ENCODE data around the gene HDAC4.

Gene HDAC4

GRCh38 chr2:239383759-239384156 is 17.1 kb downstream of the HDAC4 start:
- DNase-seq (ENCODE audit: low spot score) = no peak

- no peak for DNase-seq (ENCODE audit: low spot score)
These were observed 17.6 kb downstream of the HDAC4 start for GRCh38 chr2:239383036-239383758.

DNA sequence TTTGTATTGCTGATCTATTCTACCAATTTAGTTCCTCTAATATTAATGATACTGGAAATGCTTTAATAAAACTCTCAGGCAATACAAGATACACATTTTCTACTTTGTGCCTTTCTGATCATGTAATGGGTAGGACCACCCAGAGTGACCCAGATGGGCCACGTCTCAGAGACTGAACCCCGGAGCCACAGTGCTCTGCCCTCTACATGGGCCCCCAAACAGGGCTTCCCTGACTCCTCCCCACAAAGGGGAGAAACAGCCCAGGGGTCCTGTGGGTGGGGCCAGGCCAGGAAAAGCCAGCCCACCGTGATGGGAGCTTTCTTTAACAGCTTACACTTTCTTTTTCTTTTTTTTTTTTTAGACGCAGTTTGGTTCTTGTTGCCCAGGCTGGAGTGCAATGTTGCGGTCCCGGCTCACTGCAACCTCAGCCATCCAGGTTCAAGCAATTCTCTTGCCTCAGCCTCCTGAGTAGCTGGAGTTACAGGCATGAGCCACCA is 18.4 kb downstream of the HDAC4 start:
- DNase-seq (ENCODE audit: low spot score) = no peak

DNA sequence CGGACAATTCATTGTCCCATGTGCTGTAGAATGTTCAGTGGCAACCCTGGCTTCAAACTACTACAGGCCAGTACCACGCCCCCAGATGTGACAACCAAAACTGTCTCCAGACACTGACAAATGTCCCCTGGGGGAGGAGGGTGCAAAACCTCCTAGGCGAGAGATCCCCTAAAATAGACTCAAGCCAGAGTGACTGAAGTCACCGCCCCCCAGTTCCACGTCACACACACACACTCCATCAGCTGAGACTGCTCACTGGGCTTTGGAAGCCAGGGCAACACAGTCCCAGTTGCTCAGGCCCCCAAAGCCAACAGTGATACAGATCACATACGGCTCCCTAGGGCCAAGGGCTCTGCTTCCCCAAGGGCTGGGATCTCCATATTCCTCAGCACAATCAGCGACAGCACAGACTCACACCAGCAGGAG is 19.1 kb downstream of the HDAC4 start:
- DNase-seq (ENCODE audit: low spot score) = no peak

GRCh38 chr2:239380831-239381708 is 19.8 kb downstream of the HDAC4 start:
- no peak for DNase-seq (ENCODE audit: low spot score)

DNA sequence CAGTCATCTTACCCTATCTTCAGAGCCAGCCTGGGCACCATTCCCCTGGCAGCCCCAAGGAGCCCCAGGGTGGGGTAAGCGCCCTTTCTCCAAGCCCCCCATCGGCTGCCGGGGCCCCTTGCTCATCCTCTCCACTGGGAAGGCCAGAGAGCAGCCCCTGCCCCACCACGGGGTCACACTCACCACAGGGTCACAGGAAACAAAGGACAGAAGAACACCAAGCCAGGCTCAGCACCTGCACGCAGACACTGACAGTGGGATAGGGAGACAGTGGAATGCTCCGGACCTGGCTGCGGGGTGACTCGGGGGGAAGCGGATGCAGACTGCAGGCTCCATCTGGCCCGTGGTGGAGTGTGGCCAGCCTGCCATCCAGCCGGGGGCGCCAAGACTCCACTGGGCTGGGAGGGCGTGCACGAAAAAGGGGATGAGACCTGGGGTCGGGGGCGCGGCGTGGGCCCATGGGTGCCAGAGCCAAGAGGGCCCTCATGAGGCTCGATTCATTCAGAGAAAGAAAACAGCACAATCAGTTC is 21.1 kb downstream of the HDAC4 start:
- DNase-seq (ENCODE audit: low spot score) = no peak

GRCh38 chr2:239378918-239379640 is 21.7 kb downstream of the HDAC4 start:
- DNase-seq (ENCODE audit: low spot score) = no peak

DNA sequence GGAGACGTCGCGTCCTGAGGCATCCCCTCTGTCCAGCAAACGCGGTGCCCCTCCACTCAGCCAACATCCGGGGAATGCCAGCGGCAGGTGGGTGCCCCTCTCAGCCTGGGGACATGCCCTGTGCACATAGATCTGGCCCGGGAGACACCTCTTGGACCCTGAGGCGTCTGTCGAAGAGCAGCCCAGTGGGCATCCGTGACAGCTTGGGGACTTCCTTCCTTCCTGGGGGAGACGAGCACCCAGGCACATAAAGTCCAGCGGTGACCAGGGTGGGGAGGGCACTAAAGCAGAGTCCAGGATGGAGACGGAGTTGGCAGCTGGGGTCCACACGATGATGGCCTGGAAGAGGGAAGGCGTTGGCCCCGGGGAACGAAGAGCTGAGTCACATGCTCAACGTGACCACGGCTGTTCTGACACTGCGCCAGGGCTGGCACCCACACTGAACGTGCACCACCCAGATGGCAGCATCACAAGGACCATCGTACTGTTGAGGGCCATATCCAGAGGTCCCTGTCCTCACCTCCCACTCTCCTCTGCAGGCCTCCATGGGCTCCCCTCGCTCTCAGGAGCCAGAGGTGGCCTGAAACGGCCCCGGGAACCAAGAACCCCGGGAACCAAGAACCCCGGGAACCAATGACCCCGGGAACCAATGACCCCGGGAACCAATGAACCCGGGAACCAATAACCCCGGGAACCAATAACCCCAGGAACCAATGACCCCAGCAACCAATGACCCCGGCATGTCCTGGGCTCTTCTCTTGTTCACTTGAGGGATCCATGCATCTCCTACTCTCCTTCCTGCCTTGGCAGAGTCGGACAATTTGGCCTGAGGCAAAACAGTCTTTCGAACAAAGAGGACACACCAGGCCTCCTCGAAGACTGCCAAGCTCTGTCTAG is 22.6 kb downstream of the HDAC4 start:
- DNase-seq (ENCODE audit: low spot score) = no peak

GRCh38 chr2:239377591-239377990 is 23.2 kb downstream of the HDAC4 start:
- no peak for DNase-seq (ENCODE audit: low spot score)

DNA sequence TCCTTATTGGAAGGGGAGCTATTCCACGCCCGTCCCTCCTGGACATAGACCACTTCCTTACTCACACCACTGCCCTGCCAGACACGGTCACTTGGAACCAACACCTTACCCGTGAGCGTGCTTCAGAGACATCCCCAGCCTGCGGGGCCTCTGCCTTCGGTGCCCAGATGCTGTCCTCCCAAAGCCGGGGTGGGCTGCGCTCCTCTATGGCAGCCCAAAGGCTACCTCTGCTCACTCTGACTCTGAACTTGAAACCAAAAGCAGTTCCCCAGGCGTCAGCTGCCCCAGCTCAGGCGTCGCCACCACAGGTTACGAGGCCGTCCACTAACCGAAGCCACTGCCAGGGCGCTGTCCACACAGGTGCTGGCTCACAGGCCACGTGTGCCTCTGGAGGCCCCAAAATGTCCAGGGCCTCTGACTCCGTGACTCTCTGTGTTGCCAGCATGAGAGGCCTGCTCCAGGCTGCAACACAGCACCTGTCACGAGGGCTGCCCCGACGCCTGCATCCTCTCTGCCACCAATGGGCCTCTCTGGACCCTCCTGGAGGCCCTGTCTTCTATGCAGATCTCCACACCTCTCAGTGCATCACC is 23.8 kb downstream of the HDAC4 start:
- no peak for DNase-seq (ENCODE audit: low spot score)

GRCh38 chr2:239376351-239376750 is 24.5 kb downstream of the HDAC4 start:
- no peak for DNase-seq (ENCODE audit: low spot score)

- no peak for DNase-seq (ENCODE audit: low spot score)
These were observed 25.4 kb downstream of the HDAC4 start for GRCh38 chr2:239375278-239376061.

GRCh38 chr2:239374896-239375277 is 25.9 kb downstream of the HDAC4 start:
- DNase-seq (ENCODE audit: low spot score) = no peak

- no peak for DNase-seq (ENCODE audit: low spot score)
These were observed 28.0 kb downstream of the HDAC4 start for GRCh38 chr2:239372835-239373234.

DNA sequence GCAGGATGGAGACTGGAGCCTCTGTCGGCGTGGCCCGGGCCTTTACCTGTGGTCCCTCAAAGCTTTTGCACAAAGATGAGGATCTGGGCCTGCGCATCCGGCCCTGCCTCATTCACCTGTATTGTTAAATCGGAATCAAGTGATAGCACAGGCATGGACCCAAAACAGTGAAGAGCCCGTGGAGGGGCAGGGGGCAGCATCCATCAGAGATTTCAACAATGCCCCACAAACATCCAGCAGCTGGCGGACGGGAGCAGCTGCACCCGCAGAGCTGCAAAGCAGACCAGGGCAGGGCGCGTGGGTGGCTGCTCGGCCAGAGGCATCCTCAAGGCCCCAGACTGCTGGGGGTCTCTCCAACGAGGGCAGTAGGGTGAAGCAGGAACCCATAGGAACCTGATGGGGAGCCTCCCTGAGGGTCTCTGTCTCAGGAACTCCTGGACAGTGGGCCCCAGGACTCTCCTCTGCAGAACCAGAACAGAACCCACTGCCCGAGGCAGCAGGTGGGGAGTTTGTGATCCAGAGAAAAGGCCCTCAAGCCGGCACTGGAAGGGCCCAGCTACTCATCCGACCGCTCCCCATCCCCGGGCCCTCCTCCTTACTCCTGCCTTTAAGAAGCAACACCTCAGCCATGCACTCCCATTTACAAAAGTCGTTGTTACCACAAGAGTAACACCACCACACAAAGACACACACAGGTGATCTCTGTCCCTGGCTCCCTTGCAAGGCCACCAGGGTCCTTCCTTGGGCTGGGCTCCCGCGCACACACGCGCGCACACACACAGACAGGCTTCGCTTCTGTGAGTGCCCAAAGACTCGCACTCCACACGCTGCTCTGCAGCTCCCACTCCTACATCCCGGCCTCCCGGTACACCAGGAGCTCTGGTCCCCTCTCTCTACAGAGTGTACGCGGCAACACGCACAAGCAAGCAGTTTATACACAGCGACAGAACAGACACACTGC is 28.8 kb downstream of the HDAC4 start:
- no peak for DNase-seq (ENCODE audit: low spot score)

GRCh38 chr2:239370876-239371725 is 29.7 kb downstream of the HDAC4 start:
- DNase-seq (ENCODE audit: low spot score) = no peak

GRCh38 chr2:239370403-239370802 is 30.4 kb downstream of the HDAC4 start:
- peak; percentile 28 for DNase-seq (ENCODE audit: low spot score)

DNA sequence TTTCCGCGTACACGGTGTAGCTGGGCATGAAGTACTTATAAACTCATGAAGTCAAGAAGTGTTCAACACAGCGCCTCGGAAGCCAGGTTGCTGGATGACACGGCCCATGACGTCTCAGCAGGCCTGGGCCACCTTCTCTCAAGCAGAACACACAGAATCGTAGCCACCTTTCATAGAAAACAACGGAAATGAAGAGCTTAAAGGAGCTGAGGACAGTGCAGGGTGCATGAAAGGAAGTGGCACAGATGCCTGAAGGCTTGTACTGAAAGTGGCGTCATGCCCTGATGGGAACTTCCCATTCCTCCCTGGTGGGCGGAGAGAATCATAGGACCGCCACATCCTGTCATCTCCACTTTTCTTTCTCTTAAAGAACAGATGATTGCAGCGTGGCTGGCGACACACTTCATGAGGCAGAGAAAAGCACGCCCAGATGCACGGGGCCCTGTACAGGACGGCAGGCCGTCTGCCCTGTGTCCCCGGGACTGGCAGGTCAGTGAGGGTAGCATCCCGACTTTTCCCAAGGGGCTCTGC is 31.1 kb downstream of the HDAC4 start:
- DNase-seq (ENCODE audit: low spot score) = peak; percentile 93
